HG02588 (cell line): ENCODE measurements around the gene IRGM.

Experiments
- ATAC-seq: cut with Tn5 transposase; IDR thresholded peaks from one replicate; pipeline ENCODE4 v1.9.1; 2021; ENCODE audit warnings: mild to moderate bottlenecking, moderate library complexity; ENCODE audit not compliant: unreplicated experiment

The IRGM gene

GRCh38 chr5:150895431-150896428, 49.4 kb downstream of the IRGM start:
- ATAC-seq: no peak
